Measurements from ENCODE around the gene SEPTIN3. TPM values are rescaled to one million over a fixed set of nuclear protein-coding genes. Genes with fewer than 3 reads are reported as not detected.

SEPTIN3 gene
- total and polyA plus RNA-seq, 10 of the 15 experiments (the other 5 are each of a cell fraction or from before 2014, with no cell fraction given), result 0.05 to 3.1 (median 0.87) TPM

DNA sequence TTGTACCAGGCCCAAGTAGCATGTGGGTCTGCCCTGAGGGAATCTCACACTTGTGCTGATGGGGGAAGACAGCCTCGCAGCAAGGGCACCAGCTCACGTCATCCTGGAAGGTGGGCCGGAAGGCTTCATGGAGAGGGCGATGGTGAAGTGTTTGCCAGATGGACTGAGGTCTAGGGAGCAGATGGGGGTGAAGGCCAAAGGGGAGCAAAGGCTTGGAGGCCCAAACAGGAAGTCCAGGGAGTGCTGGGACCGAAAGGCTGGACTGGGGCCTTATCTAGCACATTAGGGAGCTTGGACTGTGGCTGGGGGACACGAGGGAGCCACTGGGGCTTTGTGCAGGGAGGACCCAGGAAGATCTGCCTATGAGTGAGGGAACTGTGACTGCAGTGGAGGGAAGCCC is 41.4 kb upstream of the SEPTIN3 start (continued):
- TF ChIP-seq, protein P1, sequence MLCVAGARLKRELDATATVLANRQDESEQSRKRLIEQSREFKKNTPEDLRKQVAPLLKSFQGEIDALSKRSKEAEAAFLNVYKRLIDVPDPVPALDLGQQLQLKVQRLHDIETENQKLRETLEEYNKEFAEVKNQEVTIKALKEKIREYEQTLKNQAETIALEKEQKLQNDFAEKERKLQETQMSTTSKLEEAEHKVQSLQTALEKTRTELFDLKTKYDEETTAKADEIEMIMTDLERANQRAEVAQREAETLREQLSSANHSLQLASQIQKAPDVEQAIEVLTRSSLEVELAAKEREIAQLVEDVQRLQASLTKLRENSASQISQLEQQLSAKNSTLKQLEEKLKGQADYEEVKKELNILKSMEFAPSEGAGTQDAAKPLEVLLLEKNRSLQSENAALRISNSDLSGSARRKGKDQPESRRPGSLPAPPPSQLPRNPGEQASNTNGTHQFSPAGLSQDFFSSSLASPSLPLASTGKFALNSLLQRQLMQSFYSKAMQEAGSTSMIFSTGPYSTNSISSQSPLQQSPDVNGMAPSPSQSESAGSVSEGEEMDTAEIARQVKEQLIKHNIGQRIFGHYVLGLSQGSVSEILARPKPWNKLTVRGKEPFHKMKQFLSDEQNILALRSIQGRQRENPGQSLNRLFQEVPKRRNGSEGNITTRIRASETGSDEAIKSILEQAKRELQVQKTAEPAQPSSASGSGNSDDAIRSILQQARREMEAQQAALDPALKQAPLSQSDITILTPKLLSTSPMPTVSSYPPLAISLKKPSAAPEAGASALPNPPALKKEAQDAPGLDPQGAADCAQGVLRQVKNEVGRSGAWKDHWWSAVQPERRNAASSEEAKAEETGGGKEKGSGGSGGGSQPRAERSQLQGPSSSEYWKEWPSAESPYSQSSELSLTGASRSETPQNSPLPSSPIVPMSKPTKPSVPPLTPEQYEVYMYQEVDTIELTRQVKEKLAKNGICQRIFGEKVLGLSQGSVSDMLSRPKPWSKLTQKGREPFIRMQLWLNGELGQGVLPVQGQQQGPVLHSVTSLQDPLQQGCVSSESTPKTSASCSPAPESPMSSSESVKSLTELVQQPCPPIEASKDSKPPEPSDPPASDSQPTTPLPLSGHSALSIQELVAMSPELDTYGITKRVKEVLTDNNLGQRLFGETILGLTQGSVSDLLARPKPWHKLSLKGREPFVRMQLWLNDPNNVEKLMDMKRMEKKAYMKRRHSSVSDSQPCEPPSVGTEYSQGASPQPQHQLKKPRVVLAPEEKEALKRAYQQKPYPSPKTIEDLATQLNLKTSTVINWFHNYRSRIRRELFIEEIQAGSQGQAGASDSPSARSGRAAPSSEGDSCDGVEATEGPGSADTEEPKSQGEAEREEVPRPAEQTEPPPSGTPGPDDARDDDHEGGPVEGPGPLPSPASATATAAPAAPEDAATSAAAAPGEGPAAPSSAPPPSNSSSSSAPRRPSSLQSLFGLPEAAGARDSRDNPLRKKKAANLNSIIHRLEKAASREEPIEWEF (IDR thresholded peaks at IDR 0.05; ENCODE audit: insufficient replicate concordance, low read depth, low read length), result no peak
- no peak for TF ChIP-seq SIX5 (IDR thresholded peaks at IDR 0.05; ENCODE audit: low read depth, low read length, severe bottlenecking)
- no peak for TF ChIP-seq SMAD5 (IDR thresholded peaks at IDR 0.05; ENCODE audit: low read depth)
- TF ChIP-seq SUZ12 (IDR thresholded peaks at IDR 0.05; ENCODE audit: unreplicated experiment), result no peak
- no peak; the same call in 1 of the 2 replicates for TF ChIP-seq IKZF1 (conservative IDR thresholded peaks at IDR 0.05)
- no peak for TF ChIP-seq YBX1 (IDR thresholded peaks at IDR 0.05)
- no peak for TF ChIP-seq SMAD1 (IDR thresholded peaks at IDR 0.05; ENCODE audit: low read depth, partially characterized antibody)
- peak; percentile 69 for TF ChIP-seq ZNF687 (IDR thresholded peaks at IDR 0.05)
- TF ChIP-seq EED (IDR thresholded peaks at IDR 0.05; ENCODE audit: low read depth), result no peak
- no peak for TF ChIP-seq RUNX3 (IDR thresholded peaks at IDR 0.05; ENCODE audit: low read length)
- TF ChIP-seq, protein P2, sequence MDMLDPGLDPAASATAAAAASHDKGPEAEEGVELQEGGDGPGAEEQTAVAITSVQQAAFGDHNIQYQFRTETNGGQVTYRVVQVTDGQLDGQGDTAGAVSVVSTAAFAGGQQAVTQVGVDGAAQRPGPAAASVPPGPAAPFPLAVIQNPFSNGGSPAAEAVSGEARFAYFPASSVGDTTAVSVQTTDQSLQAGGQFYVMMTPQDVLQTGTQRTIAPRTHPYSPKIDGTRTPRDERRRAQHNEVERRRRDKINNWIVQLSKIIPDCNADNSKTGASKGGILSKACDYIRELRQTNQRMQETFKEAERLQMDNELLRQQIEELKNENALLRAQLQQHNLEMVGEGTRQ (IDR thresholded peaks at IDR 0.05; ENCODE audit: borderline replicate concordance, low read depth, low read length), result no peak
- no peak for TF ChIP-seq REST (IDR thresholded peaks at IDR 0.05; ENCODE audit: low read depth, low read length)
- no peak for TF ChIP-seq MEF2A (IDR thresholded peaks at IDR 0.05; ENCODE audit: insufficient read depth, low read depth, low read length)
- no peak for TF ChIP-seq GABPA (IDR thresholded peaks at IDR 0.05; ENCODE audit: low read depth)

Data from GM12878 (cell line).